Mesothelial cell of epicardium (in vitro differentiated cells): Measurements from ENCODE around the gene IKBKE. TPM values are rescaled to one million over a fixed set of nuclear protein-coding genes. Genes with fewer than 3 reads are reported as not detected.

Experiments used
- DNase-seq, 2 experiments: peaks; one replicate each; pipeline ENCODE4 v3.0.0; 2021; ENCODE audit warnings: low spot score in 2 of 2; ENCODE audit not compliant: unreplicated experiment in 2 of 2
- H3K27ac Mint-ChIP-seq: 2 replicates; pipeline ENCODE4 v1.8.0; 2021; ENCODE audit warnings: mixed read lengths
- H3K27me3 Mint-ChIP-seq: 2 replicates; pipeline ENCODE4 v1.8.0; 2021; ENCODE audit warnings: low read depth, mixed read lengths
- H3K36me3 Mint-ChIP-seq: 2 replicates; pipeline ENCODE4 v1.8.0; 2021; ENCODE audit warnings: mixed read lengths
- H3K4me1 Mint-ChIP-seq: 2 replicates; pipeline ENCODE4 v1.8.0; 2021; ENCODE audit warnings: mixed read lengths
- H3K4me3 Mint-ChIP-seq: 2 replicates; pipeline ENCODE4 v1.8.0; 2021; ENCODE audit warnings: mild to moderate bottlenecking, moderate library complexity, mixed read lengths
- H3K9me3 Mint-ChIP-seq: 2 replicates; pipeline ENCODE4 v1.8.0; 2021; ENCODE audit warnings: mixed read lengths
- CTCF ChIP-seq: fragments of 200-600 bp; sonication (generic); IDR thresholded peaks from one replicate; pipeline ENCODE4 v1.5.0; 2021; ENCODE audit warnings: antibody characterized with exemption; ENCODE audit not compliant: unreplicated experiment
- total RNA-seq: library from RNA; stranded (reverse); gene quantifications from 3 replicates; pipeline ENCODE4 v1.2.1, GENCODE V29; 2021

The IKBKE gene
- total RNA-seq, 1 donor from 2014 or later, result 7.9 TPM

DNA sequence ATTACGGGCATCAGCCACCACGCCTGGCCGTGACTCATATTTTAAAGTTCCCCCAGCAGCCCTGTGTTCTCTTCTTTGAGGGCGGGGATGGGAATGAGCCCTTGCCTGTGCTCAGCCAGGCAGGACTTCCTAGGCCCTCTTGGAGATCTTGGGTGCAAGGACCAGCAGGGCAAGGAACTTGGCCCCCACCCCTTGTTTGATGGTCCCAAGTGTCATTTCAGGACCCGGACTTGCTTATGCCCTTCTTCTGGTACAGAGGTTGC, 46.4 kb downstream of the IKBKE start:
- no peak overlapping the region for H3K4me3 Mint-ChIP-seq
- no peak for DNase-seq
- TF ChIP-seq CTCF, result no peak
- H3K36me3 Mint-ChIP-seq, result no peaks in the 10 kb centered on the region
- H3K4me1 Mint-ChIP-seq, result peaks cover 39% of the 10 kb centered on the region
- no peak overlapping the region for H3K27ac Mint-ChIP-seq
- H3K9me3 Mint-ChIP-seq, result no peaks in the 10 kb centered on the region
- H3K27me3 Mint-ChIP-seq, result peaks cover 22% of the 10 kb centered on the region

GRCh38 chr1:206517784-206518183, 47.5 kb downstream of the IKBKE start:
- H3K9me3 Mint-ChIP-seq, result no peaks in the 10 kb centered on the region
- no peak for DNase-seq
- no peak for TF ChIP-seq CTCF
- peaks cover 20% of the 10 kb centered on the region for H3K27me3 Mint-ChIP-seq
- H3K36me3 Mint-ChIP-seq, result no peaks in the 10 kb centered on the region
- no peak overlapping the region for H3K27ac Mint-ChIP-seq
- H3K4me1 Mint-ChIP-seq, result peaks cover 36% of the 10 kb centered on the region
- no peak overlapping the region for H3K4me3 Mint-ChIP-seq

DNA sequence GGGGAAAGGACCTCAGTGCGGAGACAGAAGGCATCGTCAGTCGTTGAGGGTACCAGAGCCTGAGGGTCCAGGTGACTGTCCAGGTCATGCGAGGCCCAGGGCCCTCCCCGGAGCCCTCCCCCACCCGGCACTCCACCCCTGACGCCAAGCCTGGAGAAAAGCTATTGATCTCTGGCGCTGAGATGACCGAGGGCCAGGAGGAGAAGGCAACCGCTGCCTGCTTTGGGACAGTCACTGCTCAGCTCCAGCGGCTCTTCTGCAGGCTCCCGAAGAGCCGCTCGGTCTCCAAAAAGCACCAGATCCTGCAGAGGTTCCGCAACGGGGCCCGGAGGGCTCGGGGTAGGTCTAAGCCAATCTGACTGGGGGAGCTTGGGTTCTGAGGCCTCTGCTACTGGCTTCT, 47.9 kb downstream of the IKBKE start:
- Mint-ChIP-seq H3K4me1 (peaks cover 35% of the 10 kb centered on the region), H3K4me3 (no peak overlapping the region), H3K36me3 (no peaks in the 10 kb centered on the region), H3K27ac (no peak overlapping the region), H3K9me3 (no peaks in the 10 kb centered on the region), H3K27me3 (peaks cover 20% of the 10 kb centered on the region)
- no peak for DNase-seq
- no peak for TF ChIP-seq CTCF

DNA sequence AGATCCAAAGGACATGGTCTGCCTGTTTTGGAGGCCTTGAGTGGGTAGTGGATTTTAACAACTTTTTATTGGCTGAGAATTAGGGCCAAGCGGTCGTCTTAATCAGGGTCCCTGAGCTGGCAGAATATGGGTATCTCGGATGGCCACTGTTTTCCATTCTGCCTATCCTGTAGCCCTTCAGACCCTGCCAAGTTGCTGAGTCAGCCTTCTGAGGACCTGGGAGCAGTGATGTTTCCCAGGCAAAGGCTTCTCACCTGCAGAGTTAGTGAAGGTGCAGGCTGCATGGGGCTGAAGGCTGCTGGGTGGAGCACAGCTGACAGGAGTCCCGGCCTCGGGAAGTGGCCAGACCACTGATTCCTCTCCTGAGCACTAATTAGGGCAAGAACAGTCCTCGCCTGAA, 48.5 kb downstream of the IKBKE start:
- H3K4me3 Mint-ChIP-seq, result no peak overlapping the region
- TF ChIP-seq CTCF, result no peak
- no peaks in the 10 kb centered on the region for H3K9me3 Mint-ChIP-seq
- no peak for DNase-seq
- H3K36me3 Mint-ChIP-seq, result no peaks in the 10 kb centered on the region
- peaks cover 30% of the 10 kb centered on the region for H3K4me1 Mint-ChIP-seq
- H3K27me3 Mint-ChIP-seq, result peaks cover 16% of the 10 kb centered on the region
- H3K27ac Mint-ChIP-seq, result no peak overlapping the region

DNA sequence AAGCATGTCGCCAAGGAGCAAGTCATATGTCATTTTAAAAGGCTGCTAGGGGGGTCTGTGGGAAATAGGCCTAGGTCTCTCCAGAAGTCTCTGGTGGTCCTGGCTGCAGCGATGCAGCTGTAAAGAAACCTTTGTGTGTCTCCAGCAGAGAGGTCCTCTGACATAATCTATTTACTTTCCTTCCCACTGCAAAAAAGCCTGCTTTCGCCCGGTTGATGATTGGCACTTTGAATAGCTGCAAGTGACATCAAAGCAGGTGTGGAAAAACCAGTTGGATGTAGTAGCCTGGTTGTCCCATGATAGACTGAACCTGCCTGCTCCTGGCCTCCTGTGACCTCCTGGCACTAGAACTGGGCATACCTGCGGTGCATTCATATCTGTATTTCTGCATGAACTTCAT, 50.9 kb downstream of the IKBKE start:
- Mint-ChIP-seq H3K36me3 (no peaks in the 10 kb centered on the region), H3K9me3 (no peaks in the 10 kb centered on the region), H3K27ac (no peak overlapping the region), H3K4me1 (peaks cover 21% of the 10 kb centered on the region), H3K4me3 (no peak overlapping the region), H3K27me3 (peaks cover 1% of the 10 kb centered on the region)
- TF ChIP-seq CTCF, result no peak
- no peak for DNase-seq

- DNase-seq, result no peak
- Mint-ChIP-seq H3K9me3 (no peaks in the 10 kb centered on the region), H3K36me3 (no peaks in the 10 kb centered on the region), H3K27me3 (no peaks in the 10 kb centered on the region), H3K4me1 (peaks cover 21% of the 10 kb centered on the region), H3K4me3 (no peak overlapping the region), H3K27ac (no peak overlapping the region)
- no peak for TF ChIP-seq CTCF
These were observed 51.6 kb downstream of the IKBKE start for GRCh38 chr1:206521694-206522402.
